Muscle of back (tissue), 11 donors: Measurements from ENCODE around the gene GALNS. TPM values are rescaled to one million over a fixed set of nuclear protein-coding genes. Genes with fewer than 3 reads are reported as not detected.
"Not testable (repeated sequence)": the region's sequence is repeated elsewhere in the genome, so short reads cannot be mapped to it uniquely, and the experiment has no call there.

Experiments used
- DNase-seq, 3 donors: peaks; one replicate each; pipeline versions ENCODE4 v3.0.0 to v3.0.0-alpha.2; 2013
- polyA plus RNA-seq, 10 donors: library from polyadenylated mRNA; unstranded; fragments of 120-200 nt; gene quantifications; one replicate each; pipeline ENCODE4 v1.2.1, GENCODE V29; 2013; ENCODE audit not compliant: insufficient read length in 10 of 10

The GALNS gene
- polyA plus RNA-seq, 10 donors = 13.1 to 23.5 (median 17.2) TPM

- DNase-seq = no peak
Measured at GRCh38 chr16:88891083-88891482, 34.3 kb upstream of the GALNS start.

GRCh38 chr16:88889702-88890352, 33.1 kb upstream of the GALNS start:
- not testable (repeated sequence) for DNase-seq

GRCh38 chr16:88888461-88889387, 32.0 kb upstream of the GALNS start:
- DNase-seq = peak in 1 of 3 donors; percentile 63

- DNase-seq = peak in 1 of 3 donors; percentile 63
Measured at GRCh38 chr16:88888057-88888456, 31.3 kb upstream of the GALNS start.

- DNase-seq = peak; percentile 57 to 93 (median 82)
Measured at GRCh38 chr16:88886845-88887521, 30.2 kb upstream of the GALNS start.

GRCh38 chr16:88886420-88886844, 29.7 kb upstream of the GALNS start:
- peak in 2 of 3 donors; percentile 25 to 75 for DNase-seq

GRCh38 chr16:88885693-88886280, 29.0 kb upstream of the GALNS start:
- DNase-seq = no peak

GRCh38 chr16:88884569-88885271, 28.0 kb upstream of the GALNS start:
- DNase-seq = no peak

GRCh38 chr16:88883946-88884345, 27.2 kb upstream of the GALNS start:
- peak in 2 of 3 donors; percentile 58 to 66 for DNase-seq

GRCh38 chr16:88883117-88883895, 26.6 kb upstream of the GALNS start:
- DNase-seq = no peak

GRCh38 chr16:88882358-88883030, 25.7 kb upstream of the GALNS start:
- DNase-seq = no peak

GRCh38 chr16:88881675-88882357, 25.1 kb upstream of the GALNS start:
- DNase-seq = no peak

- peak in 1 of 3 donors; percentile 45 for DNase-seq
Measured at GRCh38 chr16:88881007-88881615, 24.4 kb upstream of the GALNS start.

- DNase-seq = no peak
Measured at GRCh38 chr16:88880226-88881006, 23.7 kb upstream of the GALNS start.

GRCh38 chr16:88879788-88880055, 23.0 kb upstream of the GALNS start:
- DNase-seq = no peak

- no peak for DNase-seq
Measured at GRCh38 chr16:88878967-88879787, 22.4 kb upstream of the GALNS start.

- DNase-seq = no peak
Measured at GRCh38 chr16:88878356-88878755, 21.6 kb upstream of the GALNS start.
